ENCODE data around the gene BRAT1.

BRAT1 gene

GRCh38 chr7:2555121-2556052 lies at the start of gene BRAT1:
Gene BRAT1 (minus strand): TSS chr7:2555524. CDS start chr7:2554431, 1,093 bp downstream.
- Histone ChIP-seq H3K4me3 (ENCODE audit: low read length in 2 of 2) (peak within 1 kb of the TSS; percentile 85 to 88), H3K4me1 (ENCODE audit: control insufficient read depth, insufficient read depth, low read length) (peaks cover 35% of the 10 kb centered on the region), H3K9ac (ENCODE audit: low read length in 2 of 2) (peak within 1 kb of the TSS; percentile 86 to 94), H3K9me3 (ENCODE audit: control insufficient read depth in 2 of 2, low read length in 2 of 2) (no peaks in the 10 kb centered on the region), H3K36me3 (ENCODE audit: control insufficient read depth in 2 of 2, insufficient read depth in 2 of 2, low read length in 2 of 2) (peaks cover 0 to 6% of the 10 kb centered on the region in 2 donors), H3K27me3 (ENCODE audit: control insufficient read depth in 1 of 2, insufficient read depth in 2 of 2, low read length in 2 of 2) (no peaks in the 10 kb centered on the region), H3K27ac (ENCODE audit: low read length) (peak within 1 kb of the TSS; percentile 95)

GRCh38 chr7:2604608-2605174 lies 49.4 kb upstream of the BRAT1 start:
- Histone ChIP-seq H3K9me3 (ENCODE audit: control insufficient read depth in 2 of 2, low read length in 2 of 2) (no peaks in the 10 kb centered on the region), H3K4me3 (ENCODE audit: low read length in 2 of 2) (no peak overlapping the region), H3K27ac (ENCODE audit: low read length) (no peak overlapping the region), H3K27me3 (ENCODE audit: control insufficient read depth in 1 of 2, insufficient read depth in 2 of 2, low read length in 2 of 2) (no peaks in the 10 kb centered on the region), H3K9ac (ENCODE audit: low read length in 2 of 2) (no peak overlapping the region), H3K36me3 (ENCODE audit: control insufficient read depth in 2 of 2, insufficient read depth in 2 of 2, low read length in 2 of 2) (peaks cover 5 to 15% of the 10 kb centered on the region in 2 donors), H3K4me1 (ENCODE audit: control insufficient read depth, insufficient read depth, low read length) (peaks cover 2% of the 10 kb centered on the region)

GRCh38 chr7:2603044-2603965 lies 48.0 kb upstream of the BRAT1 start:
- no peak overlapping the region for H3K4me3 ChIP-seq (ENCODE audit: low read length in 2 of 2)
- peaks cover 2% of the 10 kb centered on the region for H3K4me1 ChIP-seq (ENCODE audit: control insufficient read depth, insufficient read depth, low read length)
- peaks cover 5 to 18% of the 10 kb centered on the region in 2 donors for H3K36me3 ChIP-seq (ENCODE audit: control insufficient read depth in 2 of 2, insufficient read depth in 2 of 2, low read length in 2 of 2)
- no peaks in the 10 kb centered on the region for H3K27me3 ChIP-seq (ENCODE audit: control insufficient read depth in 1 of 2, insufficient read depth in 2 of 2, low read length in 2 of 2)
- H3K9me3 ChIP-seq (ENCODE audit: control insufficient read depth in 2 of 2, low read length in 2 of 2): no peaks in the 10 kb centered on the region
- no peak overlapping the region for H3K9ac ChIP-seq (ENCODE audit: low read length in 2 of 2)
- H3K27ac ChIP-seq (ENCODE audit: low read length): no peak overlapping the region

- H3K36me3 ChIP-seq (ENCODE audit: control insufficient read depth in 2 of 2, insufficient read depth in 2 of 2, low read length in 2 of 2): peaks cover 5 to 19% of the 10 kb centered on the region in 2 donors
Observed at GRCh38 chr7:2602406-2603043, 47.2 kb upstream of the BRAT1 start.

GRCh38 chr7:2601907-2602306 lies 46.6 kb upstream of the BRAT1 start:
- no peak overlapping the region for H3K9ac ChIP-seq (ENCODE audit: low read length in 2 of 2)
- no peak overlapping the region for H3K4me3 ChIP-seq (ENCODE audit: low read length in 2 of 2)
- H3K27ac ChIP-seq (ENCODE audit: low read length): no peak overlapping the region
- H3K36me3 ChIP-seq (ENCODE audit: control insufficient read depth in 2 of 2, insufficient read depth in 2 of 2, low read length in 2 of 2): peaks cover 5 to 21% of the 10 kb centered on the region in 2 donors
- no peaks in the 10 kb centered on the region for H3K9me3 ChIP-seq (ENCODE audit: control insufficient read depth in 2 of 2, low read length in 2 of 2)
- peaks cover 2% of the 10 kb centered on the region for H3K4me1 ChIP-seq (ENCODE audit: control insufficient read depth, insufficient read depth, low read length)
- H3K27me3 ChIP-seq (ENCODE audit: control insufficient read depth in 1 of 2, insufficient read depth in 2 of 2, low read length in 2 of 2): no peaks in the 10 kb centered on the region

More at GRCh38 chr7:2602406-2603043, 47.2 kb upstream of the BRAT1 start:
- Histone ChIP-seq H3K27me3 (ENCODE audit: control insufficient read depth in 1 of 2, insufficient read depth in 2 of 2, low read length in 2 of 2) (no peaks in the 10 kb centered on the region), H3K27ac (ENCODE audit: low read length) (no peak overlapping the region), H3K9me3 (ENCODE audit: control insufficient read depth in 2 of 2, low read length in 2 of 2) (no peaks in the 10 kb centered on the region), H3K9ac (ENCODE audit: low read length in 2 of 2) (no peak overlapping the region), H3K4me3 (ENCODE audit: low read length in 2 of 2) (no peak overlapping the region), H3K4me1 (ENCODE audit: control insufficient read depth, insufficient read depth, low read length) (peaks cover 2% of the 10 kb centered on the region)

- Histone ChIP-seq H3K9ac (ENCODE audit: low read length in 2 of 2) (no peak overlapping the region), H3K36me3 (ENCODE audit: control insufficient read depth in 2 of 2, insufficient read depth in 2 of 2, low read length in 2 of 2) (peaks cover 5 to 23% of the 10 kb centered on the region in 2 donors), H3K4me3 (ENCODE audit: low read length in 2 of 2) (no peak overlapping the region), H3K27ac (ENCODE audit: low read length) (no peak overlapping the region), H3K9me3 (ENCODE audit: control insufficient read depth in 2 of 2, low read length in 2 of 2) (no peaks in the 10 kb centered on the region), H3K27me3 (ENCODE audit: control insufficient read depth in 1 of 2, insufficient read depth in 2 of 2, low read length in 2 of 2) (no peaks in the 10 kb centered on the region), H3K4me1 (ENCODE audit: control insufficient read depth, insufficient read depth, low read length) (no peaks in the 10 kb centered on the region)
Observed at GRCh38 chr7:2601065-2601464, 45.7 kb upstream of the BRAT1 start.

- peaks cover 9 to 32% of the 10 kb centered on the region in 2 donors for H3K36me3 ChIP-seq (ENCODE audit: control insufficient read depth in 2 of 2, insufficient read depth in 2 of 2, low read length in 2 of 2)
- H3K9ac ChIP-seq (ENCODE audit: low read length in 2 of 2): no peak overlapping the region
- H3K27me3 ChIP-seq (ENCODE audit: control insufficient read depth in 1 of 2, insufficient read depth in 2 of 2, low read length in 2 of 2): no peaks in the 10 kb centered on the region
- H3K4me3 ChIP-seq (ENCODE audit: low read length in 2 of 2): no peak overlapping the region
- no peaks in the 10 kb centered on the region for H3K4me1 ChIP-seq (ENCODE audit: control insufficient read depth, insufficient read depth, low read length)
- H3K27ac ChIP-seq (ENCODE audit: low read length): no peak overlapping the region
- no peaks in the 10 kb centered on the region for H3K9me3 ChIP-seq (ENCODE audit: control insufficient read depth in 2 of 2, low read length in 2 of 2)
Observed at GRCh38 chr7:2598154-2598823, 43.0 kb upstream of the BRAT1 start.

GRCh38 chr7:2597273-2597640 lies 41.9 kb upstream of the BRAT1 start:
- Histone ChIP-seq H3K36me3 (ENCODE audit: control insufficient read depth in 2 of 2, insufficient read depth in 2 of 2, low read length in 2 of 2) (peaks cover 17 to 39% of the 10 kb centered on the region in 2 donors), H3K9me3 (ENCODE audit: control insufficient read depth in 2 of 2, low read length in 2 of 2) (no peaks in the 10 kb centered on the region), H3K4me3 (ENCODE audit: low read length in 2 of 2) (no peak overlapping the region), H3K4me1 (ENCODE audit: control insufficient read depth, insufficient read depth, low read length) (no peaks in the 10 kb centered on the region), H3K27me3 (ENCODE audit: control insufficient read depth in 1 of 2, insufficient read depth in 2 of 2, low read length in 2 of 2) (no peaks in the 10 kb centered on the region), H3K27ac (ENCODE audit: low read length) (no peak overlapping the region), H3K9ac (ENCODE audit: low read length in 2 of 2) (no peak overlapping the region)

- Histone ChIP-seq H3K27ac (ENCODE audit: low read length) (no peak overlapping the region), H3K4me3 (ENCODE audit: low read length in 2 of 2) (no peak overlapping the region), H3K36me3 (ENCODE audit: control insufficient read depth in 2 of 2, insufficient read depth in 2 of 2, low read length in 2 of 2) (peaks cover 20 to 39% of the 10 kb centered on the region in 2 donors), H3K9ac (ENCODE audit: low read length in 2 of 2) (no peak overlapping the region), H3K4me1 (ENCODE audit: control insufficient read depth, insufficient read depth, low read length) (no peaks in the 10 kb centered on the region), H3K27me3 (ENCODE audit: control insufficient read depth in 1 of 2, insufficient read depth in 2 of 2, low read length in 2 of 2) (no peaks in the 10 kb centered on the region), H3K9me3 (ENCODE audit: control insufficient read depth in 2 of 2, low read length in 2 of 2) (no peaks in the 10 kb centered on the region)
Observed at GRCh38 chr7:2596464-2597272, 41.3 kb upstream of the BRAT1 start.

Measured in stomach smooth muscle (tissue), 2 donors.